Activated T-helper 9 cell treated with anti-CD3 and anti-CD28 coated beads, Interleukin-2, amount 50 U/mL, for 16 hours (primary cell): ENCODE data around the gene CCR4.
"Not testable (repeated sequence)": the region's sequence is repeated elsewhere in the genome, so short reads cannot be mapped to it uniquely, and the experiment has no call there.

Experiments used
- DNase-seq: peaks from one replicate; pipeline ENCODE4 v3.0.0-alpha.2; 2020; ENCODE audit warnings: low read depth

CCR4 gene

DNA sequence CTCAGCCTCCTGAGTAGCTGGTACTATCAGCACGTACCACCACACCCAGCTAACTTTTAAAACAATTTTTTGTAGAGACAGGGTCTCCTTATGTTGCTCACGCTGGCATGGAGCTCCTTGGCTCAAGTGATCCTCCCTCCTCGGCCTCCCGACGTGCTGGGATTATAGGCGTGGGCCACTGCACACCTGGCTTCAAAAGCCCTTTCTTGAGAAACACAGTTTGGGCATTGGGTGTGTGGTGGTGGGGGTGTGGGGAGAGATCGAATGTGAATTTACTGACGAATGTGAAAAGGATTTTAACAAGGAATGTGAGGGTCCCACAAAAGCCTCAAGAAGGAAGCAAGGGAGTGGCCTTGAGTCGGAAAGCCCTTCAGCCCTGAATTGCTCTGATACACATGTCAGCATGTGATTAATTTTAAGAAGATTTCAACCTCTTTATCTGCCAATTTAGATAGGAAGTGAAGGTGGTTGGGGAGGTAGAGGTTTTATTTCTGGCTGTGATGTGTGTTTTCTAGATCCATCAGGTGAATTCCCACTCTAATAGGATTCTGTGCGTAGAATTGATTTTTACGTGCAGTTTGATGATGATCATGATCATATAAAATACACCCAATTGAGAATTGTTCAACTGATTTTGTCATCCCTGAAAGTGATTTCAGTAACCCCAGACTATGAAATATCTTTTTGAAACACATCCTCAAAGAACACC is 1.1 kb downstream of the CCR4 start:
- no peak for DNase-seq

- no peak for DNase-seq
Observed at GRCh38 chr3:32954506-32954905, 3.1 kb downstream of the CCR4 start.

DNA sequence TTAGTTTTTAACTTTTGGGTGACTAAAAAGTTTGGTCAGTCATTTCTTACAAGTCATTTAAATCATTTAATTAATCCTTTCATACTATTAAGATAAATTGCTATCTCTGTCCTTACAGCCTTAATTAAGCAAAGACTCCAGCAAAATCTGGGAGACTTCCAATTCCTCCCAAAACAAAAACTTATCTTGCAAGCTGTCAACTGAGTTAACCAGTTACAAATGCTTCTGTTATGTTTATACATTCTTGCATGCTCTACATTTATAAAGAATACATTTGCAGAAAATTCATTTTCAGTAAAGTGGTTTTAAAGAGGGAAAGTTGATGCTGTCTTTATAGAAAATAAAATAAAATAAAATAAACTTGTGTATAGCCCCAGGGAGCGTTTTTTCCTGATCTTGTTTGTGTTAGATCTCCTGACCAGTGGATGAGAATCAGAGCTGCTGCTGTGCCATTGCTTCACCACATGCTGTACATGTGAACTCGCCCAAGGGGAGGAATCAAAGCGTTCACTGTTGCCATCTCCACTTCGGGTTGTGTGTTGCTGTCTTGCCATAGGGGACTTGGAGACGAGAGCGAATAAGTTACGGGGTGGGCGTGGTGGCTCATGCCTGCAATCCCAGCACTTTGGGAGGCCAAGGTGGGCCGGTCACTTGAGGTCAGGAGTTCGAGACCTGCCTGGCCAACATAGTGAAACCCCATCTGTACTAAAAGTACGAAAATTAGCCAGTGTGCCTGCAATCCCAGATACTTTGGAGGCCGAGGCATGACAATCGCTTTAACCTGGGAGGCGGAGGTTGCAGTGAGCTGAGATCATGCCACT is 5.5 kb downstream of the CCR4 start:
- no peak for DNase-seq

GRCh38 chr3:32958509-32958908 is 7.1 kb downstream of the CCR4 start:
- no peak for DNase-seq

GRCh38 chr3:32959371-32959770 is 7.9 kb downstream of the CCR4 start:
- DNase-seq: no peak

DNA sequence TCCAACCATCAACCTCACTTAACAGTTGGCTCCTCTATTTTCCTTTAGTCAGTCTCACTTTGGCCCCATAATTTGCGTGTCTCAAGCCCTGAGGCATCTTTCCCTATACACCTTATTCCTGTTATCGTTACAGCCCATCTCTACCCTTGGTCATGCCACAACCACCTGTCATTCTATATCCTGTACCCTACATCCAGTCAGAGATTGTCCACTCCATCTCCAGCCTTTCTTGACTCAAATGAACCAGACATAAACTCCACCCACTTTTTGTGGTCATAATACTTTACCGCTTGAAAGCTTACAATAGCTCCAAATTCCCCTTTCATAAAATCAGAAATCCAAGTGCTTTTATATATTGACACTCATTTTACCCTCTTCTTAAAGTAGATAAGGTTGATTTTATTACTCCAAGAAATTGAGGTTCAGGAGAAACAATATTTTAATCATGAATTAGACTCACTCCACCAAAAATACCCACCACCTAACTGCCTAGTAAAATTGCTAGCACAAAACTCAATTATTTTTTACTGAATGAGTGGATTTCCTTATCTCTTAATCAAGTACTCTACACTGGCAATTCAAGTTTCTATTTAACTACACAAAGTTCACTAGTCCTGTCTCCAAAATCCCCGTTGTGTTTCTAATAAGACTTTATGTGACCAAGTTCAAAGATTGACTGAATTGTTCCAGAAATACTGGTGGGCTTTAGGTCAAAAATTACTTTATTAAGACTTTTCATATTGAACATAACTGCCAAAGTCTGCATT is 9.1 kb downstream of the CCR4 start:
- no peak for DNase-seq

DNA sequence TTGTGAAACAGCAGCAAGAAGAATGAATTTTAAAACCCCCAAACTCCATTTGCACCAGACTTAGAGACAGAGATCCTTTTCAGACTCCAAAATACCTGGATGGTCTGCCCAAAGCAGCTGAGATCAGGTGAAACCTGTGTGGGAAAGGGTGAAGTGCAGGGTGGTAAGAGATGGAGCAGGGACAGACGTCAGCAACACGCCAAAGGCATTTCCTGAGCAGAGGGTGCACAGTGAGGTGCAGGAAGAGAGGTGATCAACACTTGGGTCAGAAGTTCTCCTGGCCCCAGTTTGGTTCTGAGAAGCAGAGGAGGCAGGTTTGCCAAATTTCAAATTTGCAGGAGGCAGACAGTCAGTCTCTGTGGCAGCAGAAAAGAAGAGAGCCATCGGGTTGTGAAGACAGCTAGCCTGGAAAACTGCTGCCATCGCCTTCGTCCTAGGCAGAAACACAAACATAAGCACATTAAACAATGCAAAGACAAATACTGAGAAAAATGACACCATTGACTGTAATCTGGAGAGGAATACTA is 9.8 kb downstream of the CCR4 start:
- DNase-seq: no peak

GRCh38 chr3:32963871-32964270 is 12.4 kb downstream of the CCR4 start:
- DNase-seq: no peak

GRCh38 chr3:32964781-32965180 is 13.3 kb downstream of the CCR4 start:
- not testable (repeated sequence) for DNase-seq

DNA sequence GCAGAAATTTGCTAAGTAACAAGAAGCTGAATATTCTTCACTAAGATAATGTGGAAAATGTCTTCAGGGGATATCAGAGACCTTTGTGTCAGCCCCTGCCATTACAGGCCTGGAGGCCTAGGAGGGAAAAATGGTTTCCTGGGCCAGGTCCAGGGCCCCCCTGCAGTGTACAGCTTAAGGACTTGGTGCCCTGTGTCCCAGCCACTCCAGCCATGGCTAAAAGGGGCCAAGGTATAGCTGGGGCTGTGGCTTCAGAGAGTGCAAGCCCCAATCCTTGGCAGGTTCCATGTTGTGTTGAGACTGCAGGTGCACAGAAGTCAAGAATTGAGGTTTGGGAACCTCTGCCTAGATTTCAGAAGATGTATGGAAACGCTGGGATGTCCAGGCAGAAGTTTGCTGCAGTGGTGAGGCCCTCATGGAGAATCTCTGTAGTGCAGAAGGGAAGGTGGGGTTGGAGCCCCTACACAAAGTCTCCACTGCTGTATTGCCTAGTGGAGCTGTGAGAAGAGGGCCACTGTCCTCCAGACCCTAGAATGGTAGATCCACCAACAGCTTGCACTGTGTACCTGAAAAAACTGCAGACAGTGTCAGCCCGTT is 14.3 kb downstream of the CCR4 start:
- not testable (repeated sequence) for DNase-seq

DNA sequence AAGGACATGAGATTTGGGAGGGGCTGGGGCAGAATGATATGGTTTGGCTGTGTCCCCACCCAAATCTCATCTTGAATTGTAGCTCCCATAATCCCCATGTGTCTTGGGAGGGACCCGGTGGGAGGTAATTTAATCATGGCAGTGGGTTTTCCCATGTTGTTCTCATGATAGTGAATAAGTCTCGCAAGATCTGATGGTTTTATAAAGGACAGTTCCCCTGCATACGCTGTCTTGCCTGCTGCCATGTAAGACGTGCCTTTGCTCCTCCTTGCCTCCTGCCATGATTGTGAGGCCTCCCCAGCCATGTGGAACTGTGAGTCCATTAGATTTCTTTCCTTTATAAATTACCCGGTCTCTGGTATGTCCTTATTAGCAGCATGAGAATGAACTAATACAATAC is 15.2 kb downstream of the CCR4 start:
- not testable (repeated sequence) for DNase-seq

DNA sequence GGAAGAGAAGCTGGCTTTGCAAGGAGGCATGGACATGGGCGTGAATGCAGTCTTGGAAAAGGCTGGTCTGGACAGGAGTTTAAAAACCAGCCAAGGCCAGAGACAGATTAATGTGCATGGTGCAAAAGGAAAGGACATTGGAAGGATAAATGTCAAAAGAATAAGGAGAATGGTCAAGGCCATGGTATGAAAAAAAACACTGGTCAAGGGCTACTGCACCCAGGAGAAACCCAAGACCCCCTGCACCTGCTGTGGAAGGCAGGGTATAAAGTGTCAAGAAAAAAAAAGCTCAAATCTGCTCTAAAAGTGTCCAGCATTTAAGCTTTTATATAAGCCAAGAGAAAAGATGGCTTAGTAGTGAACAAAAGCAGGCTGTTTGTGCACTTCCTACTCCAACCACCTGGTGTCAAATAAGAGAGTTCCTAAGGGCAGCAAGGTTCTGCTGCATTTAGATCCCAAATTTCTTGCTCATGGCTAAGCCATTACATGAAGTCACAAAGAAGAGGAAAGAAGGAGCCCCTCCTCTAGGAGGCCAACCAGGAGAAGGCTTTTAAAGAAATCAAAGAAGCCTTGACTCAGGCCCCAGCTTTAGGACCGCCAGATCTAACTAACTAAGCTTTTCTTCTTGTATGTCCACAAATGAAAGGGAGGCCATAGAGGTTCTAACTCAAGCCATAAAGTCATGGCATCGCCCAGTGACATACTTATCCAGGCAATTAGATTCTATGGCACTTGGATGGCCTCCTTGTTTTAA is 16.9 kb downstream of the CCR4 start:
- no peak for DNase-seq

DNA sequence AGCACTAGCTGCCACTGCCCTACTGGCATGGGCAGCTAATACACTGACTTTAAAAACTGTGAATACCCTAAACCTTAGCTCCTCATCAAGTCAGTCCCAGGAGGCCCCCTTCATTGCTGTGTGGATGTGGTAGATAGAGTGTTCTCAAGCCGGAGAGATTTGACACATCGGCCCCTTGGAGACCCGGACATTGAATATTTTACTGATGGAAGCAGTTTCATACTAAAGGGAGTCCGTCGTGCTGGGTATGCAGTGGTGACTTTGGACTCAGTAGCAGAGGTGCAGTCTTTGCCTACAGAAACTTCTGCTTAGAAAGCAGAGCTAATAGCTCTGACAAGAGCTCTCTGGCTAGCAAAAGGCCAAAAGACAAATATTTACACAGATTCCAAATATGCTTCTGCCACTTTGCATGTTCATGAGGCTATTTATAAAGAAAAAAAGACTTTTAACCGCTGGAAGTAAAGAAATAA is 17.5 kb downstream of the CCR4 start:
- no peak for DNase-seq

DNA sequence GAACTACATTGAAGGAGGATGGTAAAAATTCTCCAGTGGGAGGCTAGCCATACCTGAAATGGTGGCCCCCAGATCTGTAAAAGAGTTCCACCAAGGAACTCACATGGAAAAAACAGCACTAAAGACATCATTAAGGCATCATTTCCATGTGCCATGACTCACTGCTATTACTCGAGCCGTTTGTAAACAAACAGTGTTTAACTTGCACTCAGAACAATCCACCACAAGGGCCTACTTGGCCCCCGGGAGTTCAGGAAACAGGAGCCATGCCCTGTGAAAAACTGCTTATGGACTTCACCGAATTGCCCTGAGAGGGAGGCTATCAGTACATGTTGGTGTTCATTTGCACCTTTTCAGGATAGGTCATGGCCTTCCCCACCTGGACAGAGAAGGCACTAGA is 18.2 kb downstream of the CCR4 start:
- no peak for DNase-seq

DNA sequence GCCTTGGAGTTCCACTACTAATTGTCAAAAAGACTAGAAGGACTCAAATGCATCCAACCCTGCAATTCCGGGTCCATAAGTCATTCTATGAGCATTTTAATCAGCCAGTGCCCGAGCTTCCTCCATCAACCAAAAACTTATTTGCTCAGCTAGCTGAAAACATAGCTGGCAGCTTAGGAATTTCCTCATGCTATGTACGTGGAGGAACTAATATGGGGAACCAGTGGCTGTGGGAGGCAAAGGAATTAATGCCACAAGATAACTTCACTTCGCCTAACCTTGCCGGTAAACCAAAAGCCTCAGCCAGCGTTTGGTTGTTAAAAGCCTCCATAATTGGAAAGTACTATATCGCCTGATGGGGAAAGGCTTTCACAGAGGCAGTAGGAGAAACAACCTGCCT is 19.8 kb downstream of the CCR4 start:
- not testable (repeated sequence) for DNase-seq

DNA sequence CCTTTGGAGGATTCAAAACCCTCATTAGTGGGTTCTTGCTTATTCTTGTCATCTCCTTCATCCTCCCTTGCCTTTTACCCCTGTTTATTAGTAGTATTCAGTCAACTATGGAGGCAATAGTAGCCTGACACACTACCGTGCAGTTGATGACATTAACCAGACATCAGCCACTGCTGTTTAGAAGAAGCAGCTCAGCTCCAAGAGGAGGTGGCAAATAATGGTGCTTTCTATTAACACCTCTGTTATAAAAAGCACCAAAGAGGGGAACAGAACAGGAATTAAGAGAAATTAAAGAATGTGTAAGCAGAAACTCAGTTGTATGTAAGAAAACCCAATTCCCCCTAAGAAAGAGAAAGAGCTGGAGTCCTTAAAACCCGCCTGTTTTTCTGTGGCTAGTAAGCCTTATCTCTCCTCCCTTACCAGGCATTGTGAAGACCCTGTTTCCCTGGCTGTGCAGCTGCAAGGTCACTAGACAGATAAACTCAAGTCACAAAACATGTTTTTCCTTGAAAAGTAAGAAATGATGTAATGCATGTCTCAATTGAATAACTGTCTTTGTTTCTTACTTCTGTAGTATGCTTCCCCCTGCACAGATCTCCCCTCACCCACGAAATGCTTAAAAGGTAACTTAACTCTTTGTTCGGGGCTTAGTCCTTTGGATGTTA is 21.2 kb downstream of the CCR4 start:
- DNase-seq: no peak

- DNase-seq: no peak
Observed at GRCh38 chr3:32973982-32974381, 22.5 kb downstream of the CCR4 start.

- DNase-seq: no peak
Observed at GRCh38 chr3:32975891-32976595, 24.6 kb downstream of the CCR4 start.

DNA sequence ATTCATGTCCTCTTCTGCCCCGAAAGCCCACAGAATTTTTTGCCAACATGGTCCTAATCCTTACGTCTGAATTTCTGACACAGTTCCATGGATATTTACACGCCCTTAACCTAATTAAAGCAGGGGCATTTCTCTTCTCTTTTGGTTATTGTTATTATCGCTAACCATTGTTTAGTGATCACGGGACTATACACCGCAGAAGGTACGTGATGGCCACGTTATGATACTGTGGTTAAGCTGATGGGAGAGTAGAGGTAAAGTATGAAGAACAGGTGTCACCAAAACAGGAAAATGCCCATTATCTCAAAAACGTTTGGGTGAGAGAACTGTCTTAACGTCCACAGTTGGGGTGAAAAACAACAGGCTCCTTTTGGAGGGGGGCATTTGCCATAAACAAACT is 26.4 kb downstream of the CCR4 start:
- DNase-seq: no peak

GRCh38 chr3:32978331-32978730 is 26.9 kb downstream of the CCR4 start:
- DNase-seq: no peak
